SU-DHL-6 (cell line): Measurements from ENCODE around the gene HNRNPAB.

Source experiments
- H2AFZ ChIP-seq: fragments of 200-600 bp; sonication (generic); 2 replicates; pipeline ENCODE4 v1.6.1; 2014; ENCODE audit warnings: low read depth, mild to moderate bottlenecking, moderate library complexity, mixed read lengths, antibody characterized with exemption, low read length; ENCODE audit not compliant: severe bottlenecking
- H3F3A ChIP-seq: fragments of 200-600 bp; shearing (Covaris generic); 2 replicates; pipeline ENCODE4 v1.6.0; 2016; ENCODE audit warnings: antibody characterized with exemption, mild to moderate bottlenecking; ENCODE audit not compliant: insufficient read depth
- H3K27ac ChIP-seq: fragments of 200-600 bp; sonication (generic); 2 replicates; pipeline ENCODE4 v1.5.1; 2016; ENCODE audit warnings: low read depth, mild to moderate bottlenecking, low read length, moderate library complexity, mixed read lengths
- H3K27me3 ChIP-seq: fragments of 200-600 bp; sonication (generic), shearing (Covaris generic); 2 replicates; pipeline ENCODE4 v1.6.0; 2014; ENCODE audit warnings: mild to moderate bottlenecking, low read length
- H3K36me3 ChIP-seq: fragments of 200-600 bp; sonication (generic); 2 replicates; pipeline ENCODE4 v1.6.1; 2014; ENCODE audit warnings: mild to moderate bottlenecking, low read length, mixed read lengths
- H3K4me2 ChIP-seq: fragments of 300-600, 200-600 bp; shearing (Covaris generic), sonication (generic); 2 replicates; pipeline ENCODE4 v1.6.0; 2014; ENCODE audit warnings: low read length, low read depth, mild to moderate bottlenecking; ENCODE audit not compliant: poor library complexity, severe bottlenecking
- H3K4me3 ChIP-seq: fragments of 200-600 bp; sonication (generic); 2 replicates; pipeline ENCODE4 v1.5.1; 2014; ENCODE audit warnings: antibody characterized with exemption, low read length, mild to moderate bottlenecking, mixed read lengths; ENCODE audit not compliant: insufficient read depth, poor library complexity, severe bottlenecking
- H3K79me2 ChIP-seq: fragments of 200-600 bp; sonication (generic); 2 replicates; pipeline ENCODE4 v1.6.1; 2014; ENCODE audit warnings: mild to moderate bottlenecking, low read length, moderate library complexity; ENCODE audit not compliant: insufficient read depth
- H3K9ac ChIP-seq: fragments of 200-600 bp; sonication (generic); 2 replicates; pipeline ENCODE4 v1.7.0; 2014; ENCODE audit warnings: mild to moderate bottlenecking, low read length
- H3K9me2 ChIP-seq: fragments of 200-600 bp; sonication (generic); replicated peaks from 2 replicates; pipeline ENCODE4 v1.6.1; 2014; ENCODE audit warnings: low read length; ENCODE audit not compliant: insufficient read depth
- H3K9me3 ChIP-seq: fragments of 200-600 bp; sonication (generic); 2 replicates; pipeline ENCODE4 v1.6.1; 2014; ENCODE audit warnings: low read length, mixed read lengths; ENCODE audit not compliant: insufficient read depth
- H4K20me1 ChIP-seq: fragments of 200-600 bp; sonication (generic); 2 replicates; pipeline ENCODE4 v1.6.1; 2014; ENCODE audit warnings: low read depth, mild to moderate bottlenecking, antibody characterized with exemption, low read length, moderate library complexity, mixed read lengths
- CTCF ChIP-seq: fragments of 200-600 bp; sonication (generic); IDR thresholded peaks from one replicate; pipeline ENCODE4 v1.5.1; 2017; ENCODE audit warnings: antibody characterized with exemption, mild to moderate bottlenecking, low read length, moderate library complexity; ENCODE audit not compliant: insufficient read depth, poor library complexity, severe bottlenecking
- EZH2phosphoT487 ChIP-seq: fragments of 200-600 bp; sonication (generic), shearing (Covaris generic); conservative IDR thresholded peaks from 2 replicates; pipeline ENCODE4 v1.6.1; 2018; ENCODE audit warnings: mild to moderate bottlenecking, antibody characterized with exemption, low read length, moderate library complexity, mixed read lengths

The HNRNPAB gene

GRCh38 chr5:178242416-178242815 lies 38.1 kb downstream of the HNRNPAB start:
- H3K9me2 ChIP-seq: no peaks in the 10 kb centered on the region
- H3K79me2 ChIP-seq: no peaks in the 10 kb centered on the region
- H3F3A ChIP-seq: no peaks in the 10 kb centered on the region
- H4K20me1 ChIP-seq: no peaks in the 10 kb centered on the region
- no peak overlapping the region for H2AFZ ChIP-seq
- no peak overlapping the region for H3K9ac ChIP-seq
- H3K27ac ChIP-seq: no peak overlapping the region
- H3K9me3 ChIP-seq: no peaks in the 10 kb centered on the region
- H3K4me3 ChIP-seq: no peak overlapping the region
- no peaks in the 10 kb centered on the region for H3K36me3 ChIP-seq
- H3K4me2 ChIP-seq: no peak overlapping the region
- no peaks in the 10 kb centered on the region for H3K27me3 ChIP-seq
- TF ChIP-seq EZH2phosphoT487 (no peak), CTCF (no peak)

- no peak overlapping the region for H3K9ac ChIP-seq
- H3K4me3 ChIP-seq: no peak overlapping the region
- H4K20me1 ChIP-seq: no peaks in the 10 kb centered on the region
- no peak overlapping the region for H3K27ac ChIP-seq
- H3K36me3 ChIP-seq: no peaks in the 10 kb centered on the region
- no peaks in the 10 kb centered on the region for H3K9me2 ChIP-seq
- no peaks in the 10 kb centered on the region for H3F3A ChIP-seq
- H3K9me3 ChIP-seq: no peaks in the 10 kb centered on the region
- H3K27me3 ChIP-seq: no peaks in the 10 kb centered on the region
- no peak overlapping the region for H3K4me2 ChIP-seq
- no peak overlapping the region for H2AFZ ChIP-seq
- no peak for TF ChIP-seq EZH2phosphoT487
- no peak for TF ChIP-seq CTCF
- no peaks in the 10 kb centered on the region for H3K79me2 ChIP-seq
Measured at GRCh38 chr5:178244576-178244975, 40.2 kb downstream of the HNRNPAB start.

DNA sequence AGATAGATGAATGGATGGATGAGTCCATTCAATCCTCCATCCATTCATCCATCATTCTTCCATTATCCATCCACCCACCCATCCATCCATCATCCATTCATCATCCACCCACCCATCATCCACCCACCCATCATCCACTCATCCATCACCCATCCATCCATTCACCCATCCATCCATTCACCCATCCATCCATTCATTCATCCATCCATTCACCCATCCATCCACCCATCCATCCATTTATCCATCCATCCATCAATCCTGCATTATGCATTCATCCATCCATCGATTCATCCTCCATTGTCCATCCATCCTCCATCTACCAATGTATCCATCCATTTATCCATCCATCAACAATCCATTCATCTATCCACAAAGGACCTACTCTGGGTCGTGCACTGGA lies 41.1 kb downstream of the HNRNPAB start:
- Histone ChIP-seq H3K9me3 (no peaks in the 10 kb centered on the region), H3K36me3 (no peaks in the 10 kb centered on the region), H3K79me2 (no peaks in the 10 kb centered on the region), H3K9me2 (no peaks in the 10 kb centered on the region), H3K27me3 (no peaks in the 10 kb centered on the region), H2AFZ (no peak overlapping the region), H4K20me1 (no peaks in the 10 kb centered on the region), H3K4me3 (no peak overlapping the region), H3F3A (no peaks in the 10 kb centered on the region), H3K4me2 (no peak overlapping the region), H3K9ac (no peak overlapping the region), H3K27ac (no peak overlapping the region)
- TF ChIP-seq CTCF (no peak), EZH2phosphoT487 (no peak)
